ENCODE data around the gene SKI. TPM values are rescaled to one million over a fixed set of nuclear protein-coding genes. Genes with fewer than 3 reads are reported as not detected.

The SKI gene
- total and polyA plus RNA-seq, 10 of the 15 experiments (the other 5 are each of a cell fraction or from before 2014, with no cell fraction given): 0.03 to 14.9 (median 0.96) TPM

GRCh38 chr1:2341706-2342383 is 113.7 kb downstream of the SKI start:
- WGBS (ENCODE audit: insufficient coverage, insufficient replicate concordance, low lambda C conversion rate, missing lambda C conversion rate): 62% methylated on average over 28 of the region's 29 CpGs
- no peaks in the 10 kb centered on the region for H3K36me3 ChIP-seq (ENCODE audit: control insufficient read depth in 2 of 2, insufficient read depth in 2 of 2, low read length in 1 of 2)
- H3K79me2 ChIP-seq (ENCODE audit: control insufficient read depth, insufficient read depth, low read length): no peaks in the 10 kb centered on the region
- BruUV-seq (replicated peaks): no TSS peak
- ChIA-PET CTCF (no interaction called here), SMC1A (ENCODE audit: uncharacterized antibody, unreplicated experiment) (no interaction called here), POLR2A (interaction anchor here (0.7 kb wide), 1 partner anchor 143 kb away, joined by 3 read pairs; no protein-coding TSS in a partner anchor), RAD21 (ENCODE audit: unreplicated experiment) (no interaction called here)
- no peak overlapping the region for H2AFZ ChIP-seq (ENCODE audit: control insufficient read depth, low read depth, low read length)
- intact Hi-C loops (cut with micrococcal nuclease; ENCODE audit: unreplicated experiment) (no loop called here), in situ Hi-C loops (cut with MboI) (no loop called here)
- no peaks in the 10 kb centered on the region for H4K20me1 ChIP-seq (ENCODE audit: control insufficient read depth, insufficient read depth)
- no peaks in the 10 kb centered on the region; a peak in 1 of 4 replicates for H3K27me3 ChIP-seq (replicated peaks in 1 of 2; ENCODE audit: control insufficient read depth in 2 of 2, insufficient read depth in 2 of 2, low read length in 1 of 2)
- H3K4me2 ChIP-seq (ENCODE audit: control insufficient read depth, insufficient read depth): no peak overlapping the region
- no peak for TF ChIP-seq SRF (IDR thresholded peaks at IDR 0.05; ENCODE audit: low read depth in 2 of 2, low read length in 2 of 2)
- no peak for TF ChIP-seq ZNF24 (IDR thresholded peaks at IDR 0.05)
- no peak for TF ChIP-seq NFYB (IDR thresholded peaks at IDR 0.05; ENCODE audit: insufficient read depth, low read depth, low read length)
- H3K27ac ChIP-seq (ENCODE audit: control insufficient read depth, insufficient read depth): no peak overlapping the region
- no peak for ATAC-seq
- no peak for DNase-seq (ENCODE audit: low read depth, low spot score)
- H3K9me3 ChIP-seq (replicated peaks; ENCODE audit: control insufficient read depth, insufficient read depth, low read length): no peaks in the 10 kb centered on the region
- no peaks in the 10 kb centered on the region for H3K4me1 ChIP-seq (ENCODE audit: control insufficient read depth, insufficient read depth, low read length)
- no peak overlapping the region for H3K9ac ChIP-seq (ENCODE audit: control insufficient read depth, insufficient read depth, low read length)
- no peak overlapping the region for H3K4me3 ChIP-seq
- no peak for FAIRE-seq

DNA sequence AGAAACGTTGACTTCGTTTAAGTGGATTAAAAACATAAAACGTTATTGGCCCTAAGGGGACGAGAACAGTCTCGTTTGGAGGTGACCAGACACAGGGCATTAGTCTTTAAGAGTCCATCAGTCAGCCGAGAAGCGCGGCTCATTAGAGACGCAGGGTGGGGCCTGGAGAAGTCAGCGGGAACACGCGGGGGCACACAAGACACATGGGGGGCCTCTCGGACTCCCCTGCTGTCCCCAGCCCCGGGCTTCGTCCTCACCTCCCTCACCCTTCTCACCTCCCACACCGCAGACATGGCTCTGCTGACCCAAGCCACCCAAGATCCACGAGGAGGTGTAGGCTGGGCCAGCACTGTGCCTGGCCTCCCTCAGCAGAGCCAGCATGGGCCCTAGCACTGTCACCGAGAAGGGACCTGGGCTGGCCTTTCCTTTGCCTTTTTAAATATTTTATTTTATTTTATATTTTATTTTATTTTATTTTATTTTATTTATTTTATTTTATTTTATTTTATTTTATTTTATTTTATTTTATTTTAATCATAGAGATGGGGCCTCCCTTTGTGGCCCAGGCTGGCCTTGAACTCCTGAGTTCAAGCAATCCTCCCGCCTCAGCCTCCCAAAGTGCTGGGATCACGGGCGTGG is 114.4 kb downstream of the SKI start:
- no peak overlapping the region for H3K4me3 ChIP-seq
- no peak overlapping the region for H2AFZ ChIP-seq (ENCODE audit: control insufficient read depth, low read depth, low read length)
- ChIA-PET POLR2A (no interaction called here), CTCF (interaction anchor here (0.6 kb wide), 1 partner anchor 62 kb away, joined by 3 read pairs; no protein-coding TSS in a partner anchor), RAD21 (ENCODE audit: unreplicated experiment) (no interaction called here), SMC1A (ENCODE audit: uncharacterized antibody, unreplicated experiment) (no interaction called here)
- intact Hi-C loops (cut with micrococcal nuclease; ENCODE audit: unreplicated experiment): no loop called here
- H3K4me2 ChIP-seq (ENCODE audit: control insufficient read depth, insufficient read depth): no peak overlapping the region
- ATAC-seq (no peak), DNase-seq (ENCODE audit: low read depth, low spot score) (no peak), FAIRE-seq (no peak)
- H3K36me3 ChIP-seq (ENCODE audit: control insufficient read depth in 2 of 2, insufficient read depth in 2 of 2, low read length in 1 of 2): no peaks in the 10 kb centered on the region
- H3K4me1 ChIP-seq (ENCODE audit: control insufficient read depth, insufficient read depth, low read length): no peaks in the 10 kb centered on the region
- no TSS peak for BruUV-seq (replicated peaks)
- in situ Hi-C loops (cut with MboI): no loop called here
- H3K9me3 ChIP-seq (replicated peaks; ENCODE audit: control insufficient read depth, insufficient read depth, low read length): no peaks in the 10 kb centered on the region
- WGBS (ENCODE audit: insufficient coverage, insufficient replicate concordance, low lambda C conversion rate, missing lambda C conversion rate): 58% methylated on average over 21 of the region's 21 CpGs
- no peak overlapping the region for H3K9ac ChIP-seq (ENCODE audit: control insufficient read depth, insufficient read depth, low read length)
- no peaks in the 10 kb centered on the region for H3K79me2 ChIP-seq (ENCODE audit: control insufficient read depth, insufficient read depth, low read length)
- no peaks in the 10 kb centered on the region; a peak in 1 of 4 replicates for H3K27me3 ChIP-seq (replicated peaks in 1 of 2; ENCODE audit: control insufficient read depth in 2 of 2, insufficient read depth in 2 of 2, low read length in 1 of 2)
- TF ChIP-seq ATF7 (IDR thresholded peaks at IDR 0.05; ENCODE audit: low read depth) (no peak), HCFC1 (IDR thresholded peaks at IDR 0.05; ENCODE audit: low read length) (no peak), KLF5 (IDR thresholded peaks at IDR 0.05; ENCODE audit: partially characterized antibody) (no peak), MEF2A (IDR thresholded peaks at IDR 0.05; ENCODE audit: insufficient read depth, low read depth, low read length) (no peak), BRCA1 (IDR thresholded peaks at IDR 0.05; ENCODE audit: low read depth, low read length) (no peak), CHD4 (IDR thresholded peaks at IDR 0.05) (no peak), MTA2 (IDR thresholded peaks at IDR 0.05; ENCODE audit: low read depth) (no peak), JUNB (IDR thresholded peaks at IDR 0.05) (no peak), RAD51 (IDR thresholded peaks at IDR 0.05) (no peak), ZBED1 (IDR thresholded peaks at IDR 0.05; ENCODE audit: borderline replicate concordance) (no peak), YBX1 (IDR thresholded peaks at IDR 0.05) (no peak), RFX5 (IDR thresholded peaks at IDR 0.05; ENCODE audit: low read depth, low read length) (no peak), DPF2 (IDR thresholded peaks at IDR 0.05) (no peak), ZNF622 (IDR thresholded peaks at IDR 0.05) (no peak)
- H3K27ac ChIP-seq (ENCODE audit: control insufficient read depth, insufficient read depth): no peak overlapping the region
- no peaks in the 10 kb centered on the region for H4K20me1 ChIP-seq (ENCODE audit: control insufficient read depth, insufficient read depth)
